DOHH2 (cell line): ENCODE results near the gene SEMA4G.

Experiments used
- H3F3A ChIP-seq: fragments of 200-600 bp; sonication (generic), shearing (Covaris generic); 2 replicates; pipeline ENCODE4 v1.6.0; 2016; ENCODE audit warnings: antibody characterized with exemption, mild to moderate bottlenecking; ENCODE audit not compliant: control insufficient read depth, insufficient read depth
- H3K27ac ChIP-seq: fragments of 200-600 bp; sonication (generic); 2 replicates; pipeline ENCODE4 v1.5.1; 2014; ENCODE audit warnings: low read depth, mild to moderate bottlenecking, low read length, moderate library complexity
- H3K27me3 ChIP-seq: fragments of 200-600 bp; sonication (generic); 2 replicates; pipeline ENCODE4 v1.6.1; 2014; ENCODE audit warnings: mild to moderate bottlenecking, low read length, mixed read lengths; ENCODE audit not compliant: control insufficient read depth
- H3K36me3 ChIP-seq: fragments of 200-600 bp; sonication (generic); 2 replicates; pipeline ENCODE4 v1.6.1; 2014; ENCODE audit warnings: mild to moderate bottlenecking, low read length, moderate library complexity, mixed read lengths; ENCODE audit not compliant: control insufficient read depth
- H3K4me1 ChIP-seq: fragments of 200-600 bp; sonication (generic); 2 replicates; pipeline ENCODE4 v1.6.1; 2014; ENCODE audit warnings: mild to moderate bottlenecking, low read length, mixed read lengths; ENCODE audit not compliant: control insufficient read depth
- H3K4me2 ChIP-seq: fragments of 200-600 bp; sonication (generic); 2 replicates; pipeline ENCODE4 v1.6.0; 2014; ENCODE audit warnings: mild to moderate bottlenecking, low read length, moderate library complexity
- H3K4me3 ChIP-seq: fragments of 200-600 bp; sonication (generic); 2 replicates; pipeline ENCODE4 v1.5.1; 2014; ENCODE audit warnings: mild to moderate bottlenecking, low read length, mixed read lengths
- H3K79me2 ChIP-seq: fragments of 200-600 bp; sonication (generic); 2 replicates; pipeline ENCODE4 v1.6.1; 2014; ENCODE audit warnings: mild to moderate bottlenecking, low read length, mixed read lengths; ENCODE audit not compliant: control insufficient read depth
- H3K9me2 ChIP-seq: fragments of 200-600 bp; sonication (generic); replicated peaks from 2 replicates; pipeline ENCODE4 v1.6.1; 2014; ENCODE audit warnings: mild to moderate bottlenecking, low read length, mixed read lengths; ENCODE audit not compliant: control insufficient read depth
- H3K9me3 ChIP-seq: fragments of 200-600 bp; sonication (generic); 2 replicates; pipeline ENCODE4 v1.6.1; 2014; ENCODE audit warnings: antibody characterized with exemption, low read length, mixed read lengths; ENCODE audit not compliant: control insufficient read depth, insufficient read depth
- H4K20me1 ChIP-seq: fragments of 200-600 bp; sonication (generic); 2 replicates; pipeline ENCODE4 v1.6.0; 2014; ENCODE audit warnings: low read depth, mild to moderate bottlenecking, antibody characterized with exemption, low read length, moderate library complexity; ENCODE audit not compliant: control insufficient read depth, insufficient read depth
- EZH2phosphoT487 ChIP-seq: fragments of 200-600 bp; sonication (generic); IDR thresholded peaks from 2 replicates; pipeline ENCODE4 v1.6.1; 2017; ENCODE audit warnings: borderline replicate concordance, mild to moderate bottlenecking, antibody characterized with exemption, low read length, moderate library complexity, mixed read lengths
- TF ChIP-seq, protein P1 (sequence below): fragments of 200-600 bp; sonication (generic); IDR thresholded peaks from one replicate; pipeline ENCODE4 v1.5.1; 2014; ENCODE audit warnings: antibody characterized with exemption, mild to moderate bottlenecking, low read depth, low read length; ENCODE audit not compliant: poor library complexity, severe bottlenecking

SEMA4G gene

DNA sequence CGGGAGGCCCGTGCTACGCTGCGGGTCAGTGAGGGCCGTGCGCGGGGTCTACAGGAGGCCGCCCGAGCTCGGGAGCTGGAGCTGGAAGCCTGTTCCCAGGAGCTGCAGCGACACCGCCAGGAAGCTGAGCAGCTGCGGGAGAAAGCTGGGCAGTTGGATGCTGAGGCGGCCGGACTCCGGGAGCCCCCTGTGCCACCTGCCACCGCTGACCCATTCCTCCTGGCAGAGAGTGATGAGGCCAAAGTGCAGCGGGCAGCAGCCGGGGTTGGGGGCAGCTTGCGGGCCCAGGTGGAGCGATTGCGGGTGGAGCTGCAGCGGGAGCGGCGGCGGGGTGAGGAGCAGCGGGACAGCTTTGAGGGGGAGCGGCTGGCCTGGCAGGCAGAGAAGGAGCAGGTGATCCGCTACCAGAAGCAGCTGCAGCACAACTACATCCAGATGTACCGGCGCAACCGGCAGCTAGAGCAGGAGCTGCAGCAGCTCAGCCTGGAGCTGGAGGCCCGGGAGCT lies 37.3 kb downstream of the SEMA4G start:
- Histone ChIP-seq H3K4me3 (no peak overlapping the region), H4K20me1 (no peaks in the 10 kb centered on the region), H3K4me2 (no peak overlapping the region), H3K36me3 (no peaks in the 10 kb centered on the region; the same call in 1 of the 2 replicates), H3F3A (0 out of 2 replicates have a peak, but pooled peaks cover 2% of the 10 kb centered on the region), H3K9me3 (no peaks in the 10 kb centered on the region), H3K27ac (no peak overlapping the region), H3K27me3 (no peaks in the 10 kb centered on the region), H3K9me2 (no peaks in the 10 kb centered on the region), H3K4me1 (no peaks in the 10 kb centered on the region), H3K79me2 (no peaks in the 10 kb centered on the region)
- TF ChIP-seq EZH2phosphoT487 = no peak
- TF ChIP-seq, protein P1, sequence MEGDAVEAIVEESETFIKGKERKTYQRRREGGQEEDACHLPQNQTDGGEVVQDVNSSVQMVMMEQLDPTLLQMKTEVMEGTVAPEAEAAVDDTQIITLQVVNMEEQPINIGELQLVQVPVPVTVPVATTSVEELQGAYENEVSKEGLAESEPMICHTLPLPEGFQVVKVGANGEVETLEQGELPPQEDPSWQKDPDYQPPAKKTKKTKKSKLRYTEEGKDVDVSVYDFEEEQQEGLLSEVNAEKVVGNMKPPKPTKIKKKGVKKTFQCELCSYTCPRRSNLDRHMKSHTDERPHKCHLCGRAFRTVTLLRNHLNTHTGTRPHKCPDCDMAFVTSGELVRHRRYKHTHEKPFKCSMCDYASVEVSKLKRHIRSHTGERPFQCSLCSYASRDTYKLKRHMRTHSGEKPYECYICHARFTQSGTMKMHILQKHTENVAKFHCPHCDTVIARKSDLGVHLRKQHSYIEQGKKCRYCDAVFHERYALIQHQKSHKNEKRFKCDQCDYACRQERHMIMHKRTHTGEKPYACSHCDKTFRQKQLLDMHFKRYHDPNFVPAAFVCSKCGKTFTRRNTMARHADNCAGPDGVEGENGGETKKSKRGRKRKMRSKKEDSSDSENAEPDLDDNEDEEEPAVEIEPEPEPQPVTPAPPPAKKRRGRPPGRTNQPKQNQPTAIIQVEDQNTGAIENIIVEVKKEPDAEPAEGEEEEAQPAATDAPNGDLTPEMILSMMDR = no peak

DNA sequence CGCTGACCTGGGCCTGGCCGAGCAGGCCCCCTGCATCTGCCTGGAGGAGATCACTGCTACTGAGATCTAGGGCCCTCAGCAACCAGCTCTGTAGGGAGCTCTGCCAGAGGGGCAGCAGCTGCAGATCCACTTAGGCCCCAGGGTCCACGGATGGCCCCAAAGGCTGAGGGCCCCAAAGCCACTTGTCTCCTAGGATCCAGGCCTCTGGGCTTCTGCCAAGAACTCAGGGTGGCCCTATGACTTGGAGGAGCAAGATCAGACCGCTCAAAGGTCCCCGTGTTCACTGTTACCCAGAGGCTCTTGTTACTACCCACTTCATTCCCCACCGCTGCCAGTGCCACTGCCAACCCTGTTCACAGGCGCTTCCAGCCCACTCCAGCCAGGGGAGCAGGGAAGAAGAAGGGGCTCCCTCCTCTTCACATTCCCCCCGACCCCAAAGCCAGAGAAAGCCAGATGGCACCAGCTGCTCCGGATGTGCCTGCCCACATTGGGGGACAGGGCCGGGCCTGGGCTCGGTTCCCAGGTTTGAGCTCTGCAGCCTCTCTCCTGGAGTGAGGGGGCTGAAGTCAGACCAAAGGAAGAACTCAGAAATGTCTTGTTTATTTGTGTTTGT lies 37.9 kb downstream of the SEMA4G start:
- no peak overlapping the region for H3K4me2 ChIP-seq
- H3K79me2 ChIP-seq = no peaks in the 10 kb centered on the region
- no peaks in the 10 kb centered on the region for H3K27me3 ChIP-seq
- H3K9me2 ChIP-seq = no peaks in the 10 kb centered on the region
- H4K20me1 ChIP-seq = no peaks in the 10 kb centered on the region
- H3K9me3 ChIP-seq = no peaks in the 10 kb centered on the region
- H3K4me3 ChIP-seq = no peak overlapping the region
- TF ChIP-seq, protein P1 = no peak
- no peak for TF ChIP-seq EZH2phosphoT487
- H3K27ac ChIP-seq = no peak overlapping the region
- 0 out of 2 replicates have a peak, but pooled peaks cover 2% of the 10 kb centered on the region for H3F3A ChIP-seq
- no peaks in the 10 kb centered on the region for H3K4me1 ChIP-seq
- no peaks in the 10 kb centered on the region; the same call in 1 of the 2 replicates for H3K36me3 ChIP-seq

DNA sequence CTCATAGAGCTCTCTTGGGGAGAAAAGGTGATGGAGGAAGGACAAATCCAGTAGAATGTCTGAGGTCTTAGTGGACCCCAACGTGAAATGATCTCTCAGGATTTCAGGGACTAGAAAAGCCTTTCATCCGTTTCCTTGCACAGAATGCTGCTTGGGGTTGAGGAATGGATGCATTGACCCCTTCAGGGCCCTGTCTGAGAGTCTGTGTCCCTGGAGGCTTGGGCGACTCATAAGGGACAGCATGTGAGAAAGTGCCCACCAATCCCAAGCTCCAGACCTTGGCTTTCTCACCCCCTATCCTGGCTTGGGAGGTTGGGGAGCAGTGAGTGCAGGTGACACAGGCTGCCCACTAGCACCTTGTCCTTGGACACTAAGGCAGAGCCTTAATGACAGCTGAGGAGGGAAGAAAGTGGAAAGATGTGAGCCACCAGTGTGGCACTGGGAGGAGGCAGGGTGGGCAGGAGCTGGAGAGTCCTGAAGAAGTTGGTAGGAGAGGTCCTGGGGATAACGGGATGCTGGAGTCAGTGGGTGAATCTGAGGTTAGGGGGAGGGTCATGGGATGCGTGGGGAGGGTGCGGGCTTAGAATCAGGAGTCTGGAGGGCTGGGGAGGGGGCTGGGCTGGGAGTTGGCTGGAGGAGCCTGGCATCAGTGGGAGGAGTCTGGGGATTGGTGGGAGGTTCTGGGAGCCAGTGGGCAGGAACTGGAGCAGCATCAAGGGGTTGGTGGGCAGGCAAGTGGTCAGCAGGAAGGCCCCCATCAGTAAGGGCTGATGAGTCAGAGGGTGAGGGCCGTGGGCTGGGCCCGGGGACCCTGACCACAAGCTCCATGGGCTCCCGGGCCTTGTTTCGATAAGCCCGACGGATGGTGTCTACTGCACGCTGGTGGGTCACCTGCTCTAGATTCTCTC lies 38.9 kb downstream of the SEMA4G start:
- no peak overlapping the region for H3K27ac ChIP-seq
- H3K4me2 ChIP-seq = no peak overlapping the region

More for the DNA sequence above, 38.9 kb downstream of the SEMA4G start:
- H3K4me1 ChIP-seq = peaks cover 8% of the 10 kb centered on the region
- H3K79me2 ChIP-seq = no peaks in the 10 kb centered on the region
- no peaks in the 10 kb centered on the region for H3K9me3 ChIP-seq
- no peak overlapping the region for H3K4me3 ChIP-seq
- 0 out of 2 replicates have a peak, but pooled peaks cover 2% of the 10 kb centered on the region for H3F3A ChIP-seq
- no peaks in the 10 kb centered on the region for H3K27me3 ChIP-seq
- TF ChIP-seq EZH2phosphoT487 = no peak
- TF ChIP-seq, protein P1 = no peak
- no peaks in the 10 kb centered on the region; the same call in 1 of the 2 replicates for H3K36me3 ChIP-seq
- H3K9me2 ChIP-seq = no peaks in the 10 kb centered on the region
- H4K20me1 ChIP-seq = no peaks in the 10 kb centered on the region
